ENCODE data around the gene RNF182. TPM values are rescaled to one million over a fixed set of nuclear protein-coding genes. Genes with fewer than 3 reads are reported as not detected.

Gene RNF182
- polyA plus RNA-seq, 3 donors: not detected

DNA sequence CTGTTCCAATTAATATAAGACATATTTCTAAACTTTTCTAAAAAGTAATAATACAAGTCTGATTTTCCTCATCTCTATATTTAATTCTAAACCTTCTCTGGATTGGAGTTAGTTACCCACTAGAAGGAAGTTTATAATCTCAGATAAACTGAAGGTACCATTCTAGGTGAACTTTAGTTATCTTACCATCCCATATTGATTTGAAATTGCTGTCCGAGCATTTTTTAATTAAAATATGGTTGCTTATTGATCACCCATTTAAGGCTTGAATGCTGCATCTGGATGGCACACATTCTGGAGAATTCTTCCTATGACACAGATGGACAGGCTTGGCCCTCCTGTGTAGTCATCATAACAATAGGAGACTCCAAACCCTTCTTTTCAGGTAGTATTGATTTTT lies 8.0 kb downstream of the RNF182 start:
- Histone ChIP-seq H3K9me3 (replicated peaks in 1 of 2; ENCODE audit: control insufficient read depth in 1 of 2, insufficient read depth in 1 of 2, low read length in 2 of 2) (no peaks in the 10 kb centered on the region), H3K27ac (ENCODE audit: low read depth in 1 of 2, low read length in 2 of 2) (no peak overlapping the region), H3K4me3 (replicated peaks in 1 of 3; ENCODE audit: low read depth in 2 of 3, low read length in 3 of 3) (no peak overlapping the region), H3K4me2 (replicated peaks; ENCODE audit: extremely low read depth, low read length, poor library complexity, severe bottlenecking) (no peak overlapping the region), H3K36me3 (replicated peaks in 1 of 2; ENCODE audit: control insufficient read depth in 1 of 2, insufficient read depth in 2 of 2, low read length in 2 of 2) (no peaks in the 10 kb centered on the region), H3K9ac (ENCODE audit: insufficient read depth, low read length, poor library complexity, severe bottlenecking) (no peak overlapping the region), H2AFZ (ENCODE audit: insufficient read depth, low read depth, low read length, poor library complexity, severe bottlenecking) (no peak overlapping the region), H3K4me1 (ENCODE audit: control insufficient read depth in 1 of 2, insufficient read depth in 2 of 2, low read length in 2 of 2) (no peaks in the 10 kb centered on the region), H3K79me2 (ENCODE audit: insufficient read depth, low read length) (no peaks in the 10 kb centered on the region), H3K27me3 (ENCODE audit: control insufficient read depth in 2 of 2, insufficient read depth in 2 of 2, low read length in 2 of 2) (peaks cover 9 to 38% of the 10 kb centered on the region in 2 donors), H4K20me1 (ENCODE audit: insufficient read depth, low read length) (no peaks in the 10 kb centered on the region)
- H3K27me3 Mint-ChIP-seq (ENCODE audit: low read depth in 3 of 3): peaks cover 12 to 27% (median 14%) of the 10 kb centered on the region in 3 donors
- WGBS (ENCODE audit: insufficient coverage): no CpG with 5 or more reads among the region's 1 CpG
- intact Hi-C loops (cut with micrococcal nuclease): no loop called here
- DNase-seq: no peak
- H3K36me3 Mint-ChIP-seq: no peaks in the 10 kb centered on the region
- no peak overlapping the region for H3K27ac Mint-ChIP-seq
- TF ChIP-seq CTCF (IDR thresholded peaks at IDR 0.05): no peak
- no peak overlapping the region for H3K4me3 Mint-ChIP-seq
- peaks cover 0 to 3% (median 0%) of the 10 kb centered on the region in 7 donors for H3K9me3 Mint-ChIP-seq
- no peaks in the 10 kb centered on the region for H3K4me1 Mint-ChIP-seq

DNA sequence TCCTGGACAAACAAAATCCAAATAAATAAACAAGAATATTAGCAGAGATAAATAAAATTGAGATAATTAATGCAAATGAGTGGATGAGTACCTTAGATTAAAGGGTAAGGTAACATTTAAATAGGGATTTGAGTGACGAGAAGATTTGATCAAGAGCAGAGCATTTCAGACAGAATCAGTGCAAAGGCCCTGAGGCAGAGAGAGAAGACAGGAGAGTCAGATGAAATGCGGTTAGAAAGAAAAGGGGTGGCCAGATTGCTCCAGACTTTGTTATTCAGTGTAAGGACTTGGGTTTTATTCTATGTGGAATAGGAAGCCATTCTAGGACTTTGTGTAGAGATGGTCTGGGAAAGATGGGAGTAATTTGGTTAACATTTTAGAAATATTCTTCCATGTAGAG lies 10.0 kb downstream of the RNF182 start:
- H3K79me2 ChIP-seq (ENCODE audit: insufficient read depth, low read length): no peaks in the 10 kb centered on the region
- no peak overlapping the region for H3K9ac ChIP-seq (ENCODE audit: insufficient read depth, low read length, poor library complexity, severe bottlenecking)
- Mint-ChIP-seq H3K4me3 (no peak overlapping the region), H3K9me3 (peaks cover 0 to 3% (median 0%) of the 10 kb centered on the region in 7 donors), H3K27ac (no peak overlapping the region), H3K36me3 (no peaks in the 10 kb centered on the region), H3K4me1 (no peaks in the 10 kb centered on the region), H3K27me3 (ENCODE audit: low read depth in 3 of 3) (peaks cover 3 to 12% (median 5%) of the 10 kb centered on the region in 3 donors)
- no peak overlapping the region for H2AFZ ChIP-seq (ENCODE audit: insufficient read depth, low read depth, low read length, poor library complexity, severe bottlenecking)
- intact Hi-C loops (cut with micrococcal nuclease): no loop called here
- no peak for DNase-seq
- H3K4me3 ChIP-seq (replicated peaks in 1 of 3; ENCODE audit: low read depth in 2 of 3, low read length in 3 of 3): no peak overlapping the region
- WGBS (ENCODE audit: insufficient coverage): 97% methylated on average over 2 of the region's 2 CpGs
- H3K4me2 ChIP-seq (replicated peaks; ENCODE audit: extremely low read depth, low read length, poor library complexity, severe bottlenecking): no peak overlapping the region
- no peak for TF ChIP-seq CTCF (IDR thresholded peaks at IDR 0.05)
- peaks cover 0 to 20% of the 10 kb centered on the region in 2 donors for H3K27me3 ChIP-seq (ENCODE audit: control insufficient read depth in 2 of 2, insufficient read depth in 2 of 2, low read length in 2 of 2)
- no peaks in the 10 kb centered on the region for H4K20me1 ChIP-seq (ENCODE audit: insufficient read depth, low read length)
- H3K4me1 ChIP-seq (ENCODE audit: control insufficient read depth in 1 of 2, insufficient read depth in 2 of 2, low read length in 2 of 2): no peaks in the 10 kb centered on the region
- H3K27ac ChIP-seq (ENCODE audit: low read depth in 1 of 2, low read length in 2 of 2): no peak overlapping the region
- no peaks in the 10 kb centered on the region for H3K36me3 ChIP-seq (replicated peaks in 1 of 2; ENCODE audit: control insufficient read depth in 1 of 2, insufficient read depth in 2 of 2, low read length in 2 of 2)
- H3K9me3 ChIP-seq (replicated peaks in 1 of 2; ENCODE audit: control insufficient read depth in 1 of 2, insufficient read depth in 1 of 2, low read length in 2 of 2): no peaks in the 10 kb centered on the region

Measured in CD14-positive monocyte (primary cell).